ENCODE measurements around the gene NUDT22.
A peak's percentile ranks its signal among the peaks of the same experiment; 100 is the strongest.

The NUDT22 gene

GRCh38 chr11:64225608-64226506, at the start of gene NUDT22, which contains the start of gene TRPT1:
NUDT22 (plus strand) TSS chr11:64226274; CDS start chr11:64226653, 379 bp downstream.
TRPT1 (minus strand) TSS chr11:64226186; CDS start chr11:64225860, 326 bp downstream.
- DNase-seq: peak; percentile 89

- no peak for DNase-seq
Measured at GRCh38 chr11:64176751-64177150, 49.3 kb upstream of the NUDT22 start.

GRCh38 chr11:64178203-64178602, 47.9 kb upstream of the NUDT22 start:
- no peak for DNase-seq

- DNase-seq: no peak
Measured at GRCh38 chr11:64178951-64179639, 47.0 kb upstream of the NUDT22 start.

GRCh38 chr11:64180891-64181290, 45.2 kb upstream of the NUDT22 start:
- DNase-seq: no peak

- DNase-seq: peak; percentile 24
Measured at GRCh38 chr11:64181506-64182411, 44.3 kb upstream of the NUDT22 start.

GRCh38 chr11:64183890-64184289, 42.2 kb upstream of the NUDT22 start:
- DNase-seq: no peak

- no peak for DNase-seq
Measured at GRCh38 chr11:64185175-64185692, 40.8 kb upstream of the NUDT22 start.

- DNase-seq: peak; percentile 100
Measured at GRCh38 chr11:64185693-64186491, 40.2 kb upstream of the NUDT22 start, which contains the start of gene STIP1. STIP1 (plus strand) TSS chr11:64186171; CDS start chr11:64186262, 91 bp downstream.

GRCh38 chr11:64186492-64187165, 39.4 kb upstream of the NUDT22 start:
- peak; percentile 54 for DNase-seq

- DNase-seq: no peak
Measured at GRCh38 chr11:64192434-64192833, 33.6 kb upstream of the NUDT22 start.

GRCh38 chr11:64196626-64197025, 29.4 kb upstream of the NUDT22 start:
- no peak for DNase-seq

- DNase-seq: no peak
Measured at GRCh38 chr11:64198511-64198910, 27.6 kb upstream of the NUDT22 start.

GRCh38 chr11:64201543-64201942, 24.5 kb upstream of the NUDT22 start:
- DNase-seq: no peak

- DNase-seq: no peak
Measured at GRCh38 chr11:64202992-64203391, 23.1 kb upstream of the NUDT22 start.

- no peak for DNase-seq
Measured at GRCh38 chr11:64203421-64204079, 22.5 kb upstream of the NUDT22 start.

- DNase-seq: no peak
Measured at GRCh38 chr11:64204080-64204440, 22.0 kb upstream of the NUDT22 start.

GRCh38 chr11:64204464-64204989, 21.5 kb upstream of the NUDT22 start:
- peak; percentile 90 for DNase-seq

- peak; percentile 76 for DNase-seq
Measured at GRCh38 chr11:64206457-64207255, 19.4 kb upstream of the NUDT22 start, which contains the start of gene FERMT3. FERMT3 (plus strand) TSS chr11:64206721; CDS start chr11:64207365, 644 bp downstream.
